GM18526 (cell line): Measurements from ENCODE around the gene FAXDC2.

ENCODE experiments used
- POLR2A ChIP-seq: IDR thresholded peaks from 3 replicates; pipeline ENCODE4 v1.6.1; 2011; ENCODE audit not compliant: insufficient read length; ENCODE audit errors: extremely low read depth

The FAXDC2 gene

GRCh38 chr5:154865466-154866184 lies 15.2 kb upstream of the FAXDC2 start:
- TF ChIP-seq POLR2A: no peak

- no peak for TF ChIP-seq POLR2A
These were observed 13.1 kb upstream of the FAXDC2 start for GRCh38 chr5:154863291-154864080.

- no peak for TF ChIP-seq POLR2A
These were observed 12.4 kb upstream of the FAXDC2 start for GRCh38 chr5:154862766-154863165.

- TF ChIP-seq POLR2A: no peak
These were observed 11.5 kb upstream of the FAXDC2 start for GRCh38 chr5:154861946-154862345.

GRCh38 chr5:154860765-154861164 lies 10.4 kb upstream of the FAXDC2 start:
- no peak for TF ChIP-seq POLR2A

GRCh38 chr5:154860123-154860522 lies 9.7 kb upstream of the FAXDC2 start:
- TF ChIP-seq POLR2A: no peak

- no peak for TF ChIP-seq POLR2A
These were observed 8.8 kb upstream of the FAXDC2 start for GRCh38 chr5:154858972-154859871.

- TF ChIP-seq POLR2A: peak; percentile 84
These were observed 8.0 kb upstream of the FAXDC2 start, which contains the start of gene CNOT8 for GRCh38 chr5:154858297-154858971. Gene CNOT8, plus strand, starts transcription at chr5:154858627. Its CDS starts 4,652 bp downstream, at chr5:154863279.

- TF ChIP-seq POLR2A: no peak
These were observed 7.3 kb upstream of the FAXDC2 start for GRCh38 chr5:154857530-154858296.

- no peak for TF ChIP-seq POLR2A
These were observed 948 bp upstream of the FAXDC2 start for GRCh38 chr5:154851351-154851750.

- no peak for TF ChIP-seq POLR2A
These were observed 607 bp downstream of the FAXDC2 start for GRCh38 chr5:154849791-154850201.

- TF ChIP-seq POLR2A: no peak
These were observed 1.1 kb downstream of the FAXDC2 start for GRCh38 chr5:154849264-154849785.

- no peak for TF ChIP-seq POLR2A
These were observed 5.6 kb downstream of the FAXDC2 start for GRCh38 chr5:154844809-154845208.
